Memory B cell (primary cell): Measurements from ENCODE around the gene PLA2G2D.

Source experiments
- ATAC-seq: fragments of 150-1000 bp; cut with Tn5 transposase; 2 replicates; pipeline ENCODE4 v1.10.0; 2021; ENCODE audit warnings: low read depth, mild to moderate bottlenecking, moderate library complexity
- DNase-seq, 2 donors: peaks; one replicate each; pipeline ENCODE4 v3.0.0; 2022; ENCODE audit warnings: low spot score in 2 of 2
- H3K27ac Mint-ChIP-seq: one replicate; pipeline ENCODE4 v1.8.0; 2022; ENCODE audit warnings: mild to moderate bottlenecking, moderate library complexity, mixed read lengths
- H3K27me3 Mint-ChIP-seq: one replicate; pipeline ENCODE4 v1.8.0; 2022; ENCODE audit warnings: mixed read lengths
- H3K36me3 Mint-ChIP-seq: one replicate; pipeline ENCODE4 v1.8.0; 2022; ENCODE audit warnings: mild to moderate bottlenecking, mixed read lengths
- H3K4me1 Mint-ChIP-seq: one replicate; pipeline ENCODE4 v1.8.0; 2022; ENCODE audit warnings: mixed read lengths
- H3K4me3 Mint-ChIP-seq: one replicate; pipeline ENCODE4 v1.8.0; 2022; ENCODE audit warnings: mild to moderate bottlenecking, moderate library complexity, mixed read lengths
- H3K9me3 Mint-ChIP-seq: one replicate; pipeline ENCODE4 v1.8.0; 2022; ENCODE audit warnings: mixed read lengths

The PLA2G2D gene

GRCh38 chr1:20078711-20079110, 40.6 kb downstream of the PLA2G2D start:
- Mint-ChIP-seq H3K27ac (peak overlapping the region; percentile 88), H3K4me3 (peak overlapping the region; percentile 48), H3K9me3 (no peaks in the 10 kb centered on the region), H3K36me3 (peaks cover 1% of the 10 kb centered on the region), H3K4me1 (peaks cover 52% of the 10 kb centered on the region), H3K27me3 (no peaks in the 10 kb centered on the region)
- ATAC-seq: no peak
- DNase-seq: no peak

- peak overlapping the region; percentile 48 for H3K4me3 Mint-ChIP-seq
- H3K27ac Mint-ChIP-seq: peak overlapping the region; percentile 88
- peaks cover 1% of the 10 kb centered on the region for H3K36me3 Mint-ChIP-seq
- peak; percentile 32 to 34 for DNase-seq
- ATAC-seq: peak; percentile 83
- no peaks in the 10 kb centered on the region for H3K9me3 Mint-ChIP-seq
- H3K27me3 Mint-ChIP-seq: no peaks in the 10 kb centered on the region
- H3K4me1 Mint-ChIP-seq: peaks cover 55% of the 10 kb centered on the region
These were observed 41.1 kb downstream of the PLA2G2D start for GRCh38 chr1:20078171-20078651.

GRCh38 chr1:20076710-20077461, 42.5 kb downstream of the PLA2G2D start:
- Mint-ChIP-seq H3K27ac (no peak overlapping the region), H3K9me3 (no peaks in the 10 kb centered on the region), H3K4me3 (no peak overlapping the region), H3K4me1 (peaks cover 65% of the 10 kb centered on the region), H3K27me3 (no peaks in the 10 kb centered on the region), H3K36me3 (no peaks in the 10 kb centered on the region)
- DNase-seq (no peak), ATAC-seq (no peak)

- H3K9me3 Mint-ChIP-seq: no peaks in the 10 kb centered on the region
- H3K4me1 Mint-ChIP-seq: peaks cover 60% of the 10 kb centered on the region
- no peak overlapping the region for H3K27ac Mint-ChIP-seq
- DNase-seq (no peak), ATAC-seq (no peak)
- H3K36me3 Mint-ChIP-seq: no peaks in the 10 kb centered on the region
- no peak overlapping the region for H3K4me3 Mint-ChIP-seq
- no peaks in the 10 kb centered on the region for H3K27me3 Mint-ChIP-seq
These were observed 43.1 kb downstream of the PLA2G2D start for GRCh38 chr1:20076223-20076622.

- Mint-ChIP-seq H3K9me3 (no peaks in the 10 kb centered on the region), H3K36me3 (no peaks in the 10 kb centered on the region), H3K4me3 (no peak overlapping the region), H3K27ac (no peak overlapping the region), H3K27me3 (no peaks in the 10 kb centered on the region), H3K4me1 (peaks cover 52% of the 10 kb centered on the region)
- no peak for ATAC-seq
- no peak for DNase-seq
These were observed 44.0 kb downstream of the PLA2G2D start for GRCh38 chr1:20075345-20075744.

GRCh38 chr1:20074725-20075171, 44.6 kb downstream of the PLA2G2D start:
- no peaks in the 10 kb centered on the region for H3K36me3 Mint-ChIP-seq
- peaks cover 48% of the 10 kb centered on the region for H3K4me1 Mint-ChIP-seq
- H3K9me3 Mint-ChIP-seq: no peaks in the 10 kb centered on the region
- no peak overlapping the region for H3K27ac Mint-ChIP-seq
- H3K4me3 Mint-ChIP-seq: no peak overlapping the region
- DNase-seq (no peak), ATAC-seq (no peak)
- H3K27me3 Mint-ChIP-seq: no peaks in the 10 kb centered on the region

GRCh38 chr1:20074055-20074724, 45.1 kb downstream of the PLA2G2D start:
- ATAC-seq (no peak), DNase-seq (no peak)
- Mint-ChIP-seq H3K36me3 (no peaks in the 10 kb centered on the region), H3K27ac (no peak overlapping the region), H3K9me3 (no peaks in the 10 kb centered on the region), H3K4me3 (no peak overlapping the region), H3K4me1 (peaks cover 45% of the 10 kb centered on the region), H3K27me3 (no peaks in the 10 kb centered on the region)

- H3K27ac Mint-ChIP-seq: no peak overlapping the region
- no peaks in the 10 kb centered on the region for H3K27me3 Mint-ChIP-seq
- no peaks in the 10 kb centered on the region for H3K36me3 Mint-ChIP-seq
- no peaks in the 10 kb centered on the region for H3K9me3 Mint-ChIP-seq
- H3K4me3 Mint-ChIP-seq: no peak overlapping the region
- peaks cover 37% of the 10 kb centered on the region for H3K4me1 Mint-ChIP-seq
- ATAC-seq: peak; percentile 53
- DNase-seq: no peak
These were observed 46.1 kb downstream of the PLA2G2D start for GRCh38 chr1:20073256-20073655.

GRCh38 chr1:20072771-20073170, 46.6 kb downstream of the PLA2G2D start:
- DNase-seq (no peak), ATAC-seq (no peak)
- H3K4me3 Mint-ChIP-seq: no peak overlapping the region
- H3K27me3 Mint-ChIP-seq: no peaks in the 10 kb centered on the region
- no peaks in the 10 kb centered on the region for H3K9me3 Mint-ChIP-seq
- H3K4me1 Mint-ChIP-seq: peaks cover 33% of the 10 kb centered on the region
- no peaks in the 10 kb centered on the region for H3K36me3 Mint-ChIP-seq
- no peak overlapping the region for H3K27ac Mint-ChIP-seq

GRCh38 chr1:20071416-20071815, 47.9 kb downstream of the PLA2G2D start:
- Mint-ChIP-seq H3K36me3 (no peaks in the 10 kb centered on the region), H3K4me1 (peaks cover 23% of the 10 kb centered on the region), H3K4me3 (no peak overlapping the region), H3K27me3 (no peaks in the 10 kb centered on the region), H3K27ac (no peak overlapping the region), H3K9me3 (no peaks in the 10 kb centered on the region)
- no peak for ATAC-seq
- no peak for DNase-seq

GRCh38 chr1:20070357-20070756, 49.0 kb downstream of the PLA2G2D start:
- no peak for ATAC-seq
- Mint-ChIP-seq H3K27ac (no peak overlapping the region), H3K27me3 (no peaks in the 10 kb centered on the region), H3K36me3 (no peaks in the 10 kb centered on the region), H3K4me1 (peaks cover 22% of the 10 kb centered on the region), H3K4me3 (no peak overlapping the region), H3K9me3 (no peaks in the 10 kb centered on the region)
- DNase-seq: no peak

GRCh38 chr1:20069874-20070273, 49.5 kb downstream of the PLA2G2D start, which contains the start of gene PLA2G5:
TSS of gene PLA2G5 (plus strand) at chr1:20070194. CDS start at chr1:20084831, 14,637 bp downstream.
- Mint-ChIP-seq H3K36me3 (no peaks in the 10 kb centered on the region), H3K4me1 (peaks cover 18% of the 10 kb centered on the region), H3K27me3 (no peaks in the 10 kb centered on the region), H3K9me3 (no peaks in the 10 kb centered on the region), H3K27ac (peak within 1 kb of the TSS; percentile 41), H3K4me3 (no peak within 1 kb of the TSS)
- DNase-seq (peak in 1 of 2 donors; percentile 8), ATAC-seq (no peak)

GRCh38 chr1:20068722-20069121, 50.6 kb downstream of the PLA2G2D start:
- Mint-ChIP-seq H3K4me1 (peaks cover 15% of the 10 kb centered on the region), H3K27me3 (no peaks in the 10 kb centered on the region), H3K4me3 (no peak overlapping the region), H3K9me3 (no peaks in the 10 kb centered on the region), H3K36me3 (no peaks in the 10 kb centered on the region), H3K27ac (no peak overlapping the region)
- ATAC-seq (no peak), DNase-seq (no peak)

GRCh38 chr1:20063861-20064292, 55.5 kb downstream of the PLA2G2D start:
- no peak overlapping the region for H3K4me3 Mint-ChIP-seq
- no peak for ATAC-seq

More at GRCh38 chr1:20063861-20064292, 55.5 kb downstream of the PLA2G2D start:
- Mint-ChIP-seq H3K9me3 (no peaks in the 10 kb centered on the region), H3K36me3 (no peaks in the 10 kb centered on the region), H3K27ac (no peak overlapping the region), H3K4me1 (peaks cover 15% of the 10 kb centered on the region), H3K27me3 (no peaks in the 10 kb centered on the region)
- no peak for DNase-seq
